ENCODE data around the gene SPRED2.

SPRED2 gene

GRCh38 chr2:65450810-65451209 is 18.4 kb upstream of the SPRED2 start:
- H3K4me3 ChIP-seq (replicated peaks; ENCODE audit: insufficient read depth, low read length), result no peak overlapping the region
- no peaks in the 10 kb centered on the region for H3K27me3 ChIP-seq (ENCODE audit: insufficient read depth, poor library complexity, severe bottlenecking)
- TF ChIP-seq SPI1 (IDR thresholded peaks at IDR 0.05; ENCODE audit: borderline replicate concordance, low read depth) (no peak), GABPA (IDR thresholded peaks at IDR 0.05; ENCODE audit: low read depth) (no peak), POLR2AphosphoS5 (IDR thresholded peaks at IDR 0.05; ENCODE audit: low read depth) (no peak), CTCF (IDR thresholded peaks at IDR 0.05; ENCODE audit: insufficient read depth, low read length) (no peak)
- TF ChIP-seq, protein P1, sequence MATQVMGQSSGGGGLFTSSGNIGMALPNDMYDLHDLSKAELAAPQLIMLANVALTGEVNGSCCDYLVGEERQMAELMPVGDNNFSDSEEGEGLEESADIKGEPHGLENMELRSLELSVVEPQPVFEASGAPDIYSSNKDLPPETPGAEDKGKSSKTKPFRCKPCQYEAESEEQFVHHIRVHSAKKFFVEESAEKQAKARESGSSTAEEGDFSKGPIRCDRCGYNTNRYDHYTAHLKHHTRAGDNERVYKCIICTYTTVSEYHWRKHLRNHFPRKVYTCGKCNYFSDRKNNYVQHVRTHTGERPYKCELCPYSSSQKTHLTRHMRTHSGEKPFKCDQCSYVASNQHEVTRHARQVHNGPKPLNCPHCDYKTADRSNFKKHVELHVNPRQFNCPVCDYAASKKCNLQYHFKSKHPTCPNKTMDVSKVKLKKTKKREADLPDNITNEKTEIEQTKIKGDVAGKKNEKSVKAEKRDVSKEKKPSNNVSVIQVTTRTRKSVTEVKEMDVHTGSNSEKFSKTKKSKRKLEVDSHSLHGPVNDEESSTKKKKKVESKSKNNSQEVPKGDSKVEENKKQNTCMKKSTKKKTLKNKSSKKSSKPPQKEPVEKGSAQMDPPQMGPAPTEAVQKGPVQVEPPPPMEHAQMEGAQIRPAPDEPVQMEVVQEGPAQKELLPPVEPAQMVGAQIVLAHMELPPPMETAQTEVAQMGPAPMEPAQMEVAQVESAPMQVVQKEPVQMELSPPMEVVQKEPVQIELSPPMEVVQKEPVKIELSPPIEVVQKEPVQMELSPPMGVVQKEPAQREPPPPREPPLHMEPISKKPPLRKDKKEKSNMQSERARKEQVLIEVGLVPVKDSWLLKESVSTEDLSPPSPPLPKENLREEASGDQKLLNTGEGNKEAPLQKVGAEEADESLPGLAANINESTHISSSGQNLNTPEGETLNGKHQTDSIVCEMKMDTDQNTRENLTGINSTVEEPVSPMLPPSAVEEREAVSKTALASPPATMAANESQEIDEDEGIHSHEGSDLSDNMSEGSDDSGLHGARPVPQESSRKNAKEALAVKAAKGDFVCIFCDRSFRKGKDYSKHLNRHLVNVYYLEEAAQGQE (IDR thresholded peaks at IDR 0.05; ENCODE audit: insufficient replicate concordance, low read depth), result no peak
- no peak overlapping the region for H3K27ac ChIP-seq (replicated peaks)
- no peak for DNase-seq (ENCODE audit: low read depth in 1 of 2, low spot score in 1 of 2)

GRCh38 chr2:65450393-65450792 is 18.0 kb upstream of the SPRED2 start:
- TF ChIP-seq, protein P1 (IDR thresholded peaks at IDR 0.05; ENCODE audit: insufficient replicate concordance, low read depth), result no peak
- peak; percentile 8; the same call in 1 of the 2 replicates for TF ChIP-seq SPI1 (IDR thresholded peaks at IDR 0.05; ENCODE audit: borderline replicate concordance, low read depth)
- Histone ChIP-seq H3K27ac (replicated peaks) (no peak overlapping the region), H3K27me3 (ENCODE audit: insufficient read depth, poor library complexity, severe bottlenecking) (no peaks in the 10 kb centered on the region), H3K4me3 (replicated peaks; ENCODE audit: insufficient read depth, low read length) (no peak overlapping the region)
- DNase-seq (ENCODE audit: low read depth in 1 of 2, low spot score in 1 of 2), result peak in 1 of 2 experiments; percentile 69

- DNase-seq (ENCODE audit: low read depth in 1 of 2, low spot score in 1 of 2), result no peak
- H3K4me3 ChIP-seq (replicated peaks; ENCODE audit: insufficient read depth, low read length), result no peak overlapping the region
- no peaks in the 10 kb centered on the region for H3K27me3 ChIP-seq (ENCODE audit: insufficient read depth, poor library complexity, severe bottlenecking)
- TF ChIP-seq, protein P1 (IDR thresholded peaks at IDR 0.05; ENCODE audit: insufficient replicate concordance, low read depth), result no peak
- TF ChIP-seq GABPA (IDR thresholded peaks at IDR 0.05; ENCODE audit: low read depth) (no peak), CTCF (IDR thresholded peaks at IDR 0.05; ENCODE audit: insufficient read depth, low read length) (no peak), SPI1 (IDR thresholded peaks at IDR 0.05; ENCODE audit: borderline replicate concordance, low read depth) (no peak), POLR2AphosphoS5 (IDR thresholded peaks at IDR 0.05; ENCODE audit: low read depth) (no peak)
- no peak overlapping the region for H3K27ac ChIP-seq (replicated peaks)
Measured at GRCh38 chr2:65443509-65444186, 11.2 kb upstream of the SPRED2 start.
